Large intestine (tissue), 3 donors: ENCODE measurements around the gene FAF1. TPM values are rescaled to one million over a fixed set of nuclear protein-coding genes. Genes with fewer than 3 reads are reported as not detected.
"Not testable (repeated sequence)": the region's sequence is repeated elsewhere in the genome, so short reads cannot be mapped to it uniquely, and the experiment has no call there.

Experiments used
- DNase-seq, 2 donors: peaks; one replicate each; pipeline versions ENCODE4 v3.0.0 to v3.0.0-alpha.2; 2013
- H3K27ac ChIP-seq: one replicate; pipeline ENCODE4 v1.5.1; 2013; ENCODE audit warnings: low read length
- H3K27me3 ChIP-seq: 2 replicates; pipeline ENCODE4 v1.6.1; 2013; ENCODE audit warnings: low read length; ENCODE audit not compliant: control insufficient read depth, insufficient read depth
- H3K36me3 ChIP-seq: 2 replicates; pipeline ENCODE4 v1.6.1; 2013; ENCODE audit warnings: low read length; ENCODE audit not compliant: control insufficient read depth, insufficient read depth
- H3K4me1 ChIP-seq: one replicate; pipeline ENCODE4 v1.6.1; 2013; ENCODE audit warnings: low read length; ENCODE audit not compliant: control insufficient read depth, insufficient read depth
- H3K4me3 ChIP-seq: one replicate; pipeline ENCODE4 v1.5.1; 2013; ENCODE audit warnings: low read length
- H3K9me3 ChIP-seq: one replicate; pipeline ENCODE4 v1.6.1; 2013; ENCODE audit warnings: mild to moderate bottlenecking, low read depth, low read length, moderate library complexity; ENCODE audit not compliant: control insufficient read depth
- WGBS: methylation state at CpG from one replicate; pipeline ENCODE4 v1.1.5; 2013; ENCODE audit warnings: low lambda C conversion rate; ENCODE audit not compliant: insufficient coverage; 5-methylcytosine and 5-hydroxymethylcytosine counted together
- polyA plus RNA-seq: library from polyadenylated mRNA; unstranded; fragments of 120-200 nt; gene quantifications from one replicate; pipeline ENCODE4 v1.2.1, GENCODE V29; 2013

Gene FAF1
- polyA plus RNA-seq, 1 donor, result 47.1 TPM

GRCh38 chr1:50831300-50832061 is 128.6 kb downstream of the FAF1 start:
- WGBS, result 100% methylated on average over 2 of the region's 5 CpGs
- Histone ChIP-seq H3K36me3 (no peaks in the 10 kb centered on the region), H3K27ac (no peak overlapping the region), H3K4me3 (no peak overlapping the region), H3K27me3 (no peaks in the 10 kb centered on the region), H3K9me3 (peaks cover 5% of the 10 kb centered on the region), H3K4me1 (no peaks in the 10 kb centered on the region)
- no peak for DNase-seq

GRCh38 chr1:50830621-50831020 is 129.4 kb downstream of the FAF1 start:
- DNase-seq, result no peak
- Histone ChIP-seq H3K27ac (no peak overlapping the region), H3K4me1 (no peaks in the 10 kb centered on the region), H3K36me3 (no peaks in the 10 kb centered on the region), H3K27me3 (no peaks in the 10 kb centered on the region), H3K9me3 (peaks cover 6% of the 10 kb centered on the region), H3K4me3 (no peak overlapping the region)

GRCh38 chr1:50829014-50829958 is 130.8 kb downstream of the FAF1 start:
- H3K36me3 ChIP-seq, result no peaks in the 10 kb centered on the region
- no peak for DNase-seq
- H3K27ac ChIP-seq, result no peak overlapping the region
- H3K4me1 ChIP-seq, result no peaks in the 10 kb centered on the region
- H3K27me3 ChIP-seq, result no peaks in the 10 kb centered on the region
- H3K4me3 ChIP-seq, result no peak overlapping the region
- WGBS, result no CpG with 5 or more reads among the region's 1 CpG
- peaks cover 6% of the 10 kb centered on the region for H3K9me3 ChIP-seq

GRCh38 chr1:50827546-50827945 is 132.5 kb downstream of the FAF1 start:
- no peaks in the 10 kb centered on the region for H3K27me3 ChIP-seq
- 90% methylated on average over 2 of the region's 4 CpGs for WGBS
- no peak overlapping the region for H3K27ac ChIP-seq
- no peak overlapping the region for H3K4me3 ChIP-seq
- DNase-seq, result no peak
- no peaks in the 10 kb centered on the region for H3K4me1 ChIP-seq
- H3K36me3 ChIP-seq, result no peaks in the 10 kb centered on the region
- H3K9me3 ChIP-seq, result peaks cover 6% of the 10 kb centered on the region

DNA sequence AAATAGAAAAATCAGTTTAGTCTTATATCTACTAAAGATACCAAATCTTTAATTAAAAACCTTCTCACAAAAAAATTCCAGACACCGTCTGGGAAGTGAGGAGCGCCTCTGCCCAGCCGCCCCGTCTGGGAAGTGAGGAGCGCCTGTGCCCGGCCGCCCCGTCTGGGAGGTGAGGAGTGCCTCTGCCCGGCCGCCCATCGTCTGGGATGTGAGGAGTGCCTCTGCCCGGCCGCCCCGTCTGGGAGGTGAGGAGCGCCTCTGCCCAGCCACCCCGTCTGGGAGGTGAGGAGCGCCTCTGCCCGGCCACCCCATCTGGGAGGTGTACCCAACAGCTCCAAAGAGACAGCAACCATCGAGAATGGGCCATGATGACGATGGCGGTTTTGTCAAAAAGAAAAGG is 133.3 kb downstream of the FAF1 start:
- H3K4me3 ChIP-seq, DNase-seq, H3K9me3 ChIP-seq, H3K4me1 ChIP-seq, H3K36me3 ChIP-seq, H3K27me3 ChIP-seq, H3K27ac ChIP-seq: not testable (repeated sequence)
- 73% methylated on average over 3 of the region's 21 CpGs for WGBS

DNA sequence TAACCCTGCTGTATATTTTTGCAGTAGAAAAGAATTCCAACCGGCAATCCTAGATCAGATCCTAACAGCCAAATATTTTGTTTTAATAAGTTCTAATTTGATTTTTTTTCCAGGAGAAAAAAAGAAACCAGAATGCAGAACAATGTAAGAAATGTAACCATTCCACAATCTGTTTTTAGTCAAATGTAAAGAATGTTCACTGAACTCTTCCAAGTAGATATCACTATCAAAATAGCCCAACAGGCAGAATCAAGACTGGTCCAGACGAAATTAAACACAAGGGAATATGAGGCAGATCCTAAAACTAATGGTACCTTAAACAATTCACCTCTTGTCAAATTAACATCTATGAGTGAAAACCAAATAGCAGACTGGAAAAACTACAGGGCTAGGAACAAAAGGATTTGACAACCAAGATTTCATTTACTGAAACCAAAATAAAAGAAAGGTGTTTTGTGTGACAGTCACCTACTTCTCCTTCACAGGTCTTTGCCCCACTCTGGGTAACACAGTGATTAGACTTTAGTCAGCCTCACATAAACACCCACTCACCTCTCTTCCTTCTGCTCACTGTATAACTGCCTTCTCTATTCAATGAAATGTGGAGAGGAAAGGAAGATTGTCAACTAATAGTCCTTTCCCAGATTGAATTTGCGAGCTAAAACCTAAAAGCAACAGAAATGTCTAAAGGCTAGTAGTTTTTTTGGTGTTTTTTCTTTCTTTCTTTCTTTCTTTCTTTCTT is 137.9 kb downstream of the FAF1 start:
- DNase-seq, result peak in 1 of 2 donors; percentile 4

DNA sequence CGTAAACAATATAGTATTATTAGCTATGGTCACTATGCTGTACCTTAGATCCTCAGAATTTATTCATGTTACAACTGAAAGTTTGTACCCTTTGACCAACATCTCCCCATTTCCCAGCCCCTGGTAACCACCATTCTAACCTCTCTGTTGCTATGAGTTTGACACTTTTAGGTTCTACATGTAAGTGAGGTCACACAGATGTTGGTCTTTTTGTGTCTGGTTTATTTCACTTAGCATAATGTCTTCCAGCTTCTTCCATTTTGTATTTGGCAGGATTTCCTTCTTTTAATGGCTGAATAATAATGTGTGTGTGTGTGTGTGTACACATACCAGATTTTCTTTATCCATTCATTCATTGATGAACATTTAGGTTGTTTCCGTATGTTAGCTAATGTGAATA is 139.5 kb downstream of the FAF1 start:
- Histone ChIP-seq H3K36me3 (no peaks in the 10 kb centered on the region), H3K4me1 (no peaks in the 10 kb centered on the region), H3K9me3 (no peaks in the 10 kb centered on the region), H3K27ac (no peak overlapping the region), H3K27me3 (no peaks in the 10 kb centered on the region), H3K4me3 (no peak overlapping the region)
- DNase-seq, result no peak
- no CpG with 5 or more reads among the region's 2 CpGs for WGBS

More for the DNA sequence above, 137.9 kb downstream of the FAF1 start:
- 86% methylated on average over 1 of the region's 3 CpGs for WGBS
- no peaks in the 10 kb centered on the region for H3K27me3 ChIP-seq
- H3K36me3 ChIP-seq, result no peaks in the 10 kb centered on the region
- H3K4me3 ChIP-seq, result no peak overlapping the region
- peaks cover 6% of the 10 kb centered on the region for H3K9me3 ChIP-seq
- H3K27ac ChIP-seq, result no peak overlapping the region
- H3K4me1 ChIP-seq, result no peaks in the 10 kb centered on the region

DNA sequence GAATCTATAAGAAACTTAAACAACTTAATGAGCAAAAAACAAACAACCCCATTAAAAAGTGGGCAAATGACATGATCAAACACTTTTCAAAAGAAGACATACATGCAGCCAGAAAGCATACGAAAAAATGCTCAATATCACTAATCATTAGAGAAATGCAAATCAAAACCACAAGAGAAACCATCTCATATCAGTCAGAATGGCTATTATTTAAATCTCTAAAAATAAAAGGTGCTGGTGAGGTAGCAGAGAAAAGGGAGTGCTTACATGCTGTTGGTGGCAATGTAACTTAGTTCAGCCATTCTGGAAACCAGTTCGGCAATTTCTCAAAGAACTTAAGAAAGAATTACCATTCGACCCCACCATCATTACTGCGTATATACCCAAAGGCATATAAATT is 147.7 kb downstream of the FAF1 start:
- H3K27me3 ChIP-seq, result no peaks in the 10 kb centered on the region
- no peak overlapping the region for H3K4me3 ChIP-seq
- no peaks in the 10 kb centered on the region for H3K4me1 ChIP-seq
- no peak for DNase-seq
- H3K9me3 ChIP-seq, result peaks cover 6% of the 10 kb centered on the region
- H3K36me3 ChIP-seq, result no peaks in the 10 kb centered on the region
- 83% methylated on average over 1 of the region's 4 CpGs for WGBS
- H3K27ac ChIP-seq, result no peak overlapping the region

GRCh38 chr1:50808296-50808695 is 151.8 kb downstream of the FAF1 start:
- H3K4me1 ChIP-seq, result no peaks in the 10 kb centered on the region
- peaks cover 6% of the 10 kb centered on the region for H3K9me3 ChIP-seq
- WGBS, result 100% methylated on average over 2 of the region's 3 CpGs
- no peaks in the 10 kb centered on the region for H3K36me3 ChIP-seq
- no peak overlapping the region for H3K4me3 ChIP-seq
- H3K27me3 ChIP-seq, result no peaks in the 10 kb centered on the region
- no peak for DNase-seq
- no peak overlapping the region for H3K27ac ChIP-seq

DNA sequence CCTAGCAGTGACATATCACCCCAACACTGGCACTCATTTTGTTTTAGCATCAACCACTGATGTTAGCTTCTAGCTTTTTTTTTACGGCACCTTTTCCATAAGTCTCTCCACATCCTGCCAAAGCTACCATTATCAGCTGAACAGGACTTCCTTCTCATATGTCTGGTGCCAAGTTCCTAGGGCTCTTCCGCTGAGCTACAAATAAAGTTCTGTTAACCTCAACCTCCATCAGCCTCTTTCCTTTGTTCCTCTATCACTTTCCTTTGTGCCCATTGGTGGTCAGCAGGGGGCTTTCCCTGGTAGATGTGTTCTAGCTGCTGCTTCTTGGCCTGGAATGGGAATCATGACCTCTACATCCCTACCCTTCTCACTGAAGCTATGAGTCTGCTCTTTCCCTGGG is 163.8 kb downstream of the FAF1 start:
- Histone ChIP-seq H3K27me3 (no peaks in the 10 kb centered on the region), H3K4me1 (no peaks in the 10 kb centered on the region), H3K4me3 (no peak overlapping the region), H3K27ac (no peak overlapping the region), H3K9me3 (no peaks in the 10 kb centered on the region), H3K36me3 (no peaks in the 10 kb centered on the region)
- WGBS, result 92% methylated on average over 2 of the region's 2 CpGs
- DNase-seq, result no peak
